Activated naive CD8-positive, alpha-beta T cell treated with anti-CD3 and anti-CD28 coated beads for 36 hours (primary cell): ENCODE data around the gene RASGRP3. TPM values are rescaled to one million over a fixed set of nuclear protein-coding genes. Genes with fewer than 3 reads are reported as not detected.

Source experiments
- DNase-seq: peaks from one replicate; pipeline ENCODE4 v3.0.0; 2021
- H3K27ac Mint-ChIP-seq: one replicate; pipeline ENCODE4 v1.8.0; 2022; ENCODE audit warnings: mild to moderate bottlenecking, moderate library complexity, mixed read lengths
- H3K27me3 Mint-ChIP-seq: one replicate; pipeline ENCODE4 v1.8.0; 2022; ENCODE audit warnings: mild to moderate bottlenecking, mixed read lengths
- H3K36me3 Mint-ChIP-seq: one replicate; pipeline ENCODE4 v1.8.0; 2021; ENCODE audit warnings: mild to moderate bottlenecking, mixed read lengths
- H3K4me1 Mint-ChIP-seq: one replicate; pipeline ENCODE4 v1.8.0; 2021; ENCODE audit warnings: mixed read lengths
- H3K4me3 Mint-ChIP-seq: one replicate; pipeline ENCODE4 v1.8.0; 2022; ENCODE audit warnings: mild to moderate bottlenecking, moderate library complexity, mixed read lengths
- H3K9me3 Mint-ChIP-seq: one replicate; pipeline ENCODE4 v1.8.0; 2022; ENCODE audit warnings: mixed read lengths
- total RNA-seq, 2 experiments: library from RNA; stranded (reverse); gene quantifications; one replicate each; pipeline ENCODE4 v1.2.3, GENCODE V29; 2021

RASGRP3 gene
- total RNA-seq, 2 experiments from 2014 or later, result 5.5 to 5.8 TPM

GRCh38 chr2:33494877-33495641 is 18.6 kb downstream of the RASGRP3 start:
- H3K36me3 Mint-ChIP-seq, result peaks cover 4% of the 10 kb centered on the region
- no peak for DNase-seq
- peaks cover 40% of the 10 kb centered on the region for H3K4me1 Mint-ChIP-seq
- no peaks in the 10 kb centered on the region for H3K9me3 Mint-ChIP-seq
- H3K27me3 Mint-ChIP-seq, result peaks cover 4% of the 10 kb centered on the region
- H3K4me3 Mint-ChIP-seq, result no peak overlapping the region
- peak overlapping the region; percentile 12 for H3K27ac Mint-ChIP-seq

DNA sequence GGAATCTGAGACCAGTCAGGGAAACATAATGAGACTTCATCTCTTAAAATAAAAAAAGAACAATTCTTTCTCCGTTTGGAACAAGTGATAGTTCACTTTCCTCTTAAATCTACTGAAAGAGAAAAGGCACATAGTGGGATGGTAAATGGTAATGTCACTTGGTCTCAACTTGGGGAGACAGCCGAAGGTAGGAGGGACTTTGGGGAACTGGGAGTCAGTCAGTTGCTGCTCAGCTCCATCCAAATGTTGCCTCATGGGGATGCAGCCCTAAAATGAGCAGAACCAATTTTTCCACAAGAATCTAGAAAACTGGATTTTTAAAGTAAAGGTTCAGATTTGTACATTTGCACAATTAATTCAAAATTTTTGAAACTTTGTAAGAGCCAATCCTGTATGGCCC is 19.2 kb downstream of the RASGRP3 start:
- no peaks in the 10 kb centered on the region for H3K9me3 Mint-ChIP-seq

GRCh38 chr2:33496150-33496549 is 19.7 kb downstream of the RASGRP3 start:
- no peak overlapping the region for H3K27ac Mint-ChIP-seq
- H3K27me3 Mint-ChIP-seq, result peaks cover 4% of the 10 kb centered on the region
- peaks cover 39% of the 10 kb centered on the region for H3K4me1 Mint-ChIP-seq
- no peak overlapping the region for H3K4me3 Mint-ChIP-seq
- DNase-seq, result no peak
- H3K36me3 Mint-ChIP-seq, result peaks cover 3% of the 10 kb centered on the region
- no peaks in the 10 kb centered on the region for H3K9me3 Mint-ChIP-seq

More for the DNA sequence above, 19.2 kb downstream of the RASGRP3 start:
- peak overlapping the region; percentile 12 for H3K27ac Mint-ChIP-seq
- peaks cover 4% of the 10 kb centered on the region for H3K27me3 Mint-ChIP-seq
- H3K4me1 Mint-ChIP-seq, result peaks cover 39% of the 10 kb centered on the region
- H3K4me3 Mint-ChIP-seq, result no peak overlapping the region
- H3K36me3 Mint-ChIP-seq, result peaks cover 3% of the 10 kb centered on the region
- DNase-seq, result no peak

GRCh38 chr2:33496726-33497125 is 20.3 kb downstream of the RASGRP3 start:
- Mint-ChIP-seq H3K27me3 (peaks cover 1% of the 10 kb centered on the region), H3K27ac (no peak overlapping the region), H3K4me1 (peaks cover 38% of the 10 kb centered on the region), H3K4me3 (no peak overlapping the region), H3K36me3 (peaks cover 3% of the 10 kb centered on the region), H3K9me3 (no peaks in the 10 kb centered on the region)
- DNase-seq, result no peak

GRCh38 chr2:33497221-33497650 is 20.8 kb downstream of the RASGRP3 start:
- Mint-ChIP-seq H3K9me3 (no peaks in the 10 kb centered on the region), H3K4me3 (no peak overlapping the region), H3K27ac (peak overlapping the region; percentile 42)

GRCh38 chr2:33498291-33498956 is 22.0 kb downstream of the RASGRP3 start:
- Mint-ChIP-seq H3K4me3 (no peak overlapping the region), H3K9me3 (no peaks in the 10 kb centered on the region), H3K27ac (no peak overlapping the region), H3K36me3 (peaks cover 3% of the 10 kb centered on the region), H3K27me3 (no peaks in the 10 kb centered on the region), H3K4me1 (peaks cover 35% of the 10 kb centered on the region)
- DNase-seq, result no peak

More at GRCh38 chr2:33497221-33497650, 20.8 kb downstream of the RASGRP3 start:
- H3K27me3 Mint-ChIP-seq, result no peaks in the 10 kb centered on the region
- DNase-seq, result no peak
- H3K36me3 Mint-ChIP-seq, result peaks cover 3% of the 10 kb centered on the region
- H3K4me1 Mint-ChIP-seq, result peaks cover 37% of the 10 kb centered on the region

GRCh38 chr2:33500177-33500576 is 23.7 kb downstream of the RASGRP3 start:
- H3K27me3 Mint-ChIP-seq, result no peaks in the 10 kb centered on the region
- peaks cover 3% of the 10 kb centered on the region for H3K36me3 Mint-ChIP-seq
- H3K4me1 Mint-ChIP-seq, result peaks cover 25% of the 10 kb centered on the region
- H3K27ac Mint-ChIP-seq, result no peak overlapping the region
- H3K4me3 Mint-ChIP-seq, result no peak overlapping the region
- no peaks in the 10 kb centered on the region for H3K9me3 Mint-ChIP-seq
- DNase-seq, result no peak

DNA sequence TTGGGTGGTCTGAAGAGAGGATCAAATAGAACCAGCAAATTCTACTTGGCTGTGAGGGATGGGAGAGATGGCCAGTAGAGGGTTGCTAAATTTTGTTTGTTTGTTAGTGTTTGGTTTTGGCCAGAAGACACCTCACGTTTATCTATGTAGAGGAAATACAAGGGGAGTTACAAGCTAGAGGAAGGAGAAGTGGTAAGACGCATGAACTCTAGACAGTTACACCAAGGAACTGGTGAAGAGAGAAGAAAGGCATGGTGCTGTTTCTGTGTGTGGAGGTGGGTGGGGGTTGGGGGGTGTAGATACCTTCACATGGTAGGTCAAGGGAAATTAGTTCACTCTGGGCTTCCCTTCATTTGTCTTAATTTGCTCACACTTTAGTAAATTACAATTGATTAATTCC is 25.6 kb downstream of the RASGRP3 start:
- no peak overlapping the region for H3K4me3 Mint-ChIP-seq
- H3K36me3 Mint-ChIP-seq, result no peaks in the 10 kb centered on the region

DNA sequence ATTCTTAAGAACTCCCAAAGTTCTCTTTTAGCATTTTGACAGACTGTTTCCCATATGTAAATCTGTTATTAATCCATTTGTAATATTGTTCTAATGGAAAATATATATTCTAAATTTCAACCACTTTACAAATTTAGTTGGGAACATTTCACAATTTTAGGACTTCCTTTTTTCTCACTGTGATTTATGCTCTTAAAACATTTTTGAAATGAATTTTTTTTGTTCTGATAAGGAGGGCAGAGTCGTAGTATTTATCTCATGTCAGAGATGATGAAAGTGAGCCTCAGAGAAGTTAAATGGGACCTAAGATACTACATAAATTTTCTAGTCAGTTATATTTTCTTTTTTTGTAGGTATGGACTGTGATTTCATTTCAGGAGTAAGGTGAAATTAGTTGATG is 26.6 kb downstream of the RASGRP3 start:
- DNase-seq, result no peak
- H3K27me3 Mint-ChIP-seq, result no peaks in the 10 kb centered on the region
- no peak overlapping the region for H3K4me3 Mint-ChIP-seq
- no peaks in the 10 kb centered on the region for H3K9me3 Mint-ChIP-seq
- no peaks in the 10 kb centered on the region for H3K36me3 Mint-ChIP-seq
- H3K4me1 Mint-ChIP-seq, result peaks cover 5% of the 10 kb centered on the region
- no peak overlapping the region for H3K27ac Mint-ChIP-seq

More for the DNA sequence above, 25.6 kb downstream of the RASGRP3 start:
- no peak overlapping the region for H3K27ac Mint-ChIP-seq
- no peaks in the 10 kb centered on the region for H3K27me3 Mint-ChIP-seq
- H3K9me3 Mint-ChIP-seq, result no peaks in the 10 kb centered on the region
- no peak for DNase-seq
- peaks cover 15% of the 10 kb centered on the region for H3K4me1 Mint-ChIP-seq

DNA sequence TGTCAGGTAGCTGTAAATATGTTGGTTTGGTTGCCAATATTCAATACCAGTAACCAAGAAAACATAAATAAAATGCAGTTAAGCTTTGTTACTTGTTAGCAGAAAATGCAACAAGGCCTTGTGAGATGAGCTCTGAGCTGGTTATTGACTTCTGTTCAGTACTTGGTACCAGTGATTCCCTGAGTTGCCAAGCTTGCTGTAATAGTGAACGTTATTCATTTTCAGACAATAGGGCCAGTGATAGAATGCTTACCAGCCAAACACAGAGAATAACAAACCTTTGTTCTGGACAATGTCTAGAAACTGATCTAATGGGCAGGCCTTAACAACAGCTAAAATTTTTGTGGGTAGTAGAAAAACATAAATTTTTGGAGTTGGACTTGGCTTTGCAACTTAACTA is 29.5 kb downstream of the RASGRP3 start:
- Mint-ChIP-seq H3K9me3 (no peaks in the 10 kb centered on the region), H3K36me3 (no peaks in the 10 kb centered on the region), H3K4me3 (no peak overlapping the region), H3K27me3 (no peaks in the 10 kb centered on the region), H3K27ac (no peak overlapping the region), H3K4me1 (peaks cover 1% of the 10 kb centered on the region)
- no peak for DNase-seq

DNA sequence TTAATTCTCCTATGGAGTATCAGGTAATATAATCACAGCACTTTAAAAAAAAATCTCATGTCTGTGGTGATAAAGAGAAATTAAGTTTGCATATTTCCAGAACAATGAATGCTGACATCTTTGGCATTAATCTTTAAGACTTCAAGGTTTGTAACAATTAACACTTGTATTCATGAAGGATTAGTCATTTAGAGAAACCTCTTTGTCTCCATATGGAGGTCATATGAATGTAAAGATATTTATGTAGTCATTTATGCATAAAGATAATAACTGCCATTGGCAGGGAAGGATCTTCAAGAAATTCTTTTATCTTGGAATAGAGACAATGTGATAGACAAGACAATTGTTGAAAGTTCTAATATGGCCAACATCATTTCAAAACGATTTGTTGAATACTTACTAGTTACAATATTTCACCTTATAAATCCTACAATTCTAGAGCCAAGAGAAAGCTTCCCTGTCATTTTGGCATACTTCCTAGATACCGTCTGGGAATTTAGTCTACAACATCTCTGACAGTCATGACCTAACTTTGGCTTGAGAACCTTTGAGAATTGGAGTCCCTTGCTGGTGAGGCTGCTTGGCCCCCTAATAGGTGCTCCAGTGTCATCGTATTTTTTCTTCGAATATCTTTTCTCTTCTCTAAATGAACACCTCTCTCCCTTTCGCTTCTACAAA is 33.6 kb downstream of the RASGRP3 start:
- Mint-ChIP-seq H3K36me3 (peaks cover under 1% of the 10 kb centered on the region), H3K4me1 (peaks cover 1% of the 10 kb centered on the region), H3K27me3 (no peaks in the 10 kb centered on the region), H3K4me3 (no peak overlapping the region), H3K9me3 (no peaks in the 10 kb centered on the region), H3K27ac (no peak overlapping the region)
- DNase-seq, result no peak

- Mint-ChIP-seq H3K9me3 (no peaks in the 10 kb centered on the region), H3K4me3 (no peak overlapping the region), H3K27me3 (no peaks in the 10 kb centered on the region), H3K36me3 (peaks cover 5% of the 10 kb centered on the region), H3K27ac (no peak overlapping the region), H3K4me1 (peaks cover 1% of the 10 kb centered on the region)
- no peak for DNase-seq
Observed at GRCh38 chr2:33510586-33510968, 34.1 kb downstream of the RASGRP3 start.

DNA sequence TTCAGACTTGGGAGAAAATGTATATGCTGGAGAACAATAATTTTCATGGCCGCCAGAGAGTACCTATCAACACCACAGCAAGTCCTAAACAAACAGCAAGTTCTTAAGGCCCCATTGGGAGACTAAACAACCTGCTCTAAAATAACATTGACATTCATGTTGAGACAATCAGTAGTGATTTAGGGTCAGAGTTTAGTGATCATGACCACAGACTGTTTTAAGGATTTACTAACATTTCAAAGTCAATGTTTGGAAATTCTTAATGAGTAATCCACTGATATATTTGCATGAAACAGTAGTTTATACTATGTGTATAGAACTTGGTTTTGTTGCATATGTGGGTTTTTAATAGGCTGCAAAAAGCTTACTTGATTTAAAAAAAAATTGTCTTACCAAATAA is 34.7 kb downstream of the RASGRP3 start:
- peaks cover 1% of the 10 kb centered on the region for H3K4me1 Mint-ChIP-seq
- peaks cover 6% of the 10 kb centered on the region for H3K36me3 Mint-ChIP-seq
- no peak overlapping the region for H3K4me3 Mint-ChIP-seq
- H3K27me3 Mint-ChIP-seq, result no peaks in the 10 kb centered on the region
- no peak for DNase-seq
- no peak overlapping the region for H3K27ac Mint-ChIP-seq
- H3K9me3 Mint-ChIP-seq, result no peaks in the 10 kb centered on the region

DNA sequence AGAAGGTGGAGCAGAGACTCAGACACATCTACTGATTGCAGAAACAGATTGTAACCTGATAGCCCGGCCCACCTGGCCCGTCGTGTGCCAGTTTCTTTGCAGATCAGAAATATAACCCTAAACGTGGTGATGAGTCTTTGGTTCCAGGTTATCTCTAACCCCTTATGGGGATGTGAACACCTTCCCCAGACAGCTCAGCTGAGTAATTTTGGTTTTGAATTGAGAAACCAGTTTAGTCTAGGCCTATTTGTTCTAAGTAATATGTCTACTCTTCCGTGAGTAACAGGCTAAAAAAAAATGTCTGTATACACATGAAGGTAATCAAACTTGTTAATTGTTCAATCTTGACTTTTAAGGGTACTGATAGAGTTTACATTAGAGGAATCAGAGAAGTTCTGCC is 35.7 kb downstream of the RASGRP3 start:
- no peaks in the 10 kb centered on the region for H3K9me3 Mint-ChIP-seq
- no peaks in the 10 kb centered on the region for H3K27me3 Mint-ChIP-seq
- peaks cover 6% of the 10 kb centered on the region for H3K36me3 Mint-ChIP-seq
- peaks cover 1% of the 10 kb centered on the region for H3K4me1 Mint-ChIP-seq
- DNase-seq, result no peak
- H3K4me3 Mint-ChIP-seq, result no peak overlapping the region
- no peak overlapping the region for H3K27ac Mint-ChIP-seq

DNA sequence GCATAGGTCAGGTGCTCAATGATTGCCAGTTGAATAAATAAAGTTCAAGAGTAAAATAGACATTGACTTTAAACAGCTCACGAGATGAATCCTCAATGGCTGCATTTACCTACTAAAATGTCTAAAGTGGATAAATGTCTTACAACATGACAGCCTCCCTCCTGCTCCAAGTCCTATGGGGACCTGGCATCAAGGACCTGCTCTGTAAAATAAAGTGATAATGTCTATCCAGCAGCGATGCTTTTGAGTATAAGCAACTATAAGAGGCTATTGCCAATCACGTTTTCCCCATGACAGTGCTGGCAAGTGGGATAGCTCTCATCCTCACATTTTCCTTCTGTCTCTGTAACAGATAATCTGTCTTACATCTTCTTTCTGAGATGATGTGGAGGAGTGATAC is 37.0 kb downstream of the RASGRP3 start:
- H3K27ac Mint-ChIP-seq, result no peak overlapping the region
- no peaks in the 10 kb centered on the region for H3K27me3 Mint-ChIP-seq
- peaks cover 6% of the 10 kb centered on the region for H3K36me3 Mint-ChIP-seq
- peaks cover 1% of the 10 kb centered on the region for H3K4me1 Mint-ChIP-seq
- no peak overlapping the region for H3K4me3 Mint-ChIP-seq
- no peaks in the 10 kb centered on the region for H3K9me3 Mint-ChIP-seq
- no peak for DNase-seq
